GM19193 (cell line): ENCODE measurements around the gene TTLL11.

Experiments
- POLR2A ChIP-seq: IDR thresholded peaks from 4 replicates; pipeline ENCODE4 v1.6.1; 2011; ENCODE audit not compliant: insufficient read depth, insufficient read length; ENCODE audit errors: extremely low read depth

Gene TTLL11

GRCh38 chr9:122128969-122129343, 35.8 kb upstream of the TTLL11 start:
- TF ChIP-seq POLR2A: no peak

- TF ChIP-seq POLR2A: no peak
These were observed 35.2 kb upstream of the TTLL11 start for GRCh38 chr9:122128007-122128968.

- TF ChIP-seq POLR2A: no peak
These were observed 34.3 kb upstream of the TTLL11 start for GRCh38 chr9:122127396-122127798.

GRCh38 chr9:122126331-122127261, 33.5 kb upstream of the TTLL11 start:
- no peak for TF ChIP-seq POLR2A

- no peak for TF ChIP-seq POLR2A
These were observed 32.6 kb upstream of the TTLL11 start for GRCh38 chr9:122125509-122126330.

- no peak for TF ChIP-seq POLR2A
These were observed 32.0 kb upstream of the TTLL11 start for GRCh38 chr9:122125158-122125508.

GRCh38 chr9:122124528-122124927, 31.4 kb upstream of the TTLL11 start:
- TF ChIP-seq POLR2A: no peak

- no peak for TF ChIP-seq POLR2A
These were observed 30.9 kb upstream of the TTLL11 start for GRCh38 chr9:122124048-122124447.

GRCh38 chr9:122122903-122123632, 30.0 kb upstream of the TTLL11 start:
- no peak for TF ChIP-seq POLR2A

GRCh38 chr9:122122468-122122867, 29.4 kb upstream of the TTLL11 start:
- TF ChIP-seq POLR2A: no peak

GRCh38 chr9:122121931-122122330, 28.8 kb upstream of the TTLL11 start:
- TF ChIP-seq POLR2A: no peak

GRCh38 chr9:122121391-122121790, 28.3 kb upstream of the TTLL11 start:
- no peak for TF ChIP-seq POLR2A

- TF ChIP-seq POLR2A: no peak
These were observed 27.4 kb upstream of the TTLL11 start for GRCh38 chr9:122120316-122121071.

- no peak for TF ChIP-seq POLR2A
These were observed 26.6 kb upstream of the TTLL11 start for GRCh38 chr9:122119721-122120120.

- no peak for TF ChIP-seq POLR2A
These were observed 26.0 kb upstream of the TTLL11 start for GRCh38 chr9:122119166-122119521.
